HL-60 (cell line): Measurements from ENCODE around the gene PDGFC.

Experiments used
- DNase-seq, 2 experiments: peaks; one replicate each; pipeline ENCODE4 v3.0.0-alpha.2; 2010 to 2020; ENCODE audit warnings: low read depth in 1 of 2, low spot score in 1 of 2
- H3K27ac ChIP-seq: fragments of 250-450 bp; sonication (Bioruptor Pico); replicated peaks from 2 replicates; pipeline ENCODE4 v1.5.1; 2020; ENCODE audit warnings: mild to moderate bottlenecking, moderate library complexity
- H3K27me3 ChIP-seq: fragments of 250-450 bp; sonication (Bioruptor Pico); 2 replicates; pipeline ENCODE4 v1.5.1; 2021; ENCODE audit warnings: mild to moderate bottlenecking, moderate library complexity; ENCODE audit not compliant: insufficient read depth, poor library complexity, severe bottlenecking
- H3K4me3 ChIP-seq: replicated peaks from 2 replicates; pipeline ENCODE4 v1.5.1; 2011; ENCODE audit warnings: mild to moderate bottlenecking, control low read depth, low read length; ENCODE audit not compliant: insufficient read depth
- CTCF ChIP-seq: IDR thresholded peaks from one replicate; pipeline ENCODE4 v1.5.1; 2011; ENCODE audit warnings: low read length, control low read depth, inconsistent platforms; ENCODE audit not compliant: insufficient read depth
- GABPA ChIP-seq: IDR thresholded peaks from 2 replicates; pipeline ENCODE4 v1.6.1; 2012; ENCODE audit warnings: low read depth
- POLR2AphosphoS5 ChIP-seq: IDR thresholded peaks from 2 replicates; pipeline ENCODE4 v1.6.1; 2012; ENCODE audit warnings: low read depth
- SPI1 ChIP-seq: IDR thresholded peaks from 2 replicates; pipeline ENCODE4 v1.6.1; 2012; ENCODE audit warnings: low read depth, mild to moderate bottlenecking, borderline replicate concordance
- TF ChIP-seq, protein P1 (sequence below): IDR thresholded peaks from 2 replicates; pipeline ENCODE4 v1.6.1; 2012; ENCODE audit warnings: low read depth; ENCODE audit not compliant: insufficient replicate concordance

Gene PDGFC

DNA sequence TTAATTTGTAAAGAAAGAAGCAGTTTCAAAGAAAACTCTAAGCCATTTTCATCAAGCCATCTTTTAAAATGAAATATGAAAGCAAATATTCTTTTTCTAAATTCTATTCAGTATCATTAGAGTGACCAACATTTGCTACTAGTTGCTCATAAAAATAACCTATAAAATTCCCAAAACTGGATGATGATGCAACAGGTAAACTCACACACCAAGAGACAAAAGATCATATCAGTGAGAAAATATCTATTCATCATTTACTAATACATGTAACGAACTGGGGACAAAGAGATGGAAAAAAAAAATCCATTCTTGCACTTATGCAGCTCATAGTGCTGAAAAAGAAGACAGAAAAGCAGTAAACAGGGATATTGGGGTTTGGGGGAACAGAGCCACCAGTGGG is 48.1 kb downstream of the PDGFC start:
- H3K27ac ChIP-seq = no peak overlapping the region
- TF ChIP-seq POLR2AphosphoS5 (no peak), CTCF (no peak), SPI1 (no peak), GABPA (no peak)
- TF ChIP-seq, protein P1, sequence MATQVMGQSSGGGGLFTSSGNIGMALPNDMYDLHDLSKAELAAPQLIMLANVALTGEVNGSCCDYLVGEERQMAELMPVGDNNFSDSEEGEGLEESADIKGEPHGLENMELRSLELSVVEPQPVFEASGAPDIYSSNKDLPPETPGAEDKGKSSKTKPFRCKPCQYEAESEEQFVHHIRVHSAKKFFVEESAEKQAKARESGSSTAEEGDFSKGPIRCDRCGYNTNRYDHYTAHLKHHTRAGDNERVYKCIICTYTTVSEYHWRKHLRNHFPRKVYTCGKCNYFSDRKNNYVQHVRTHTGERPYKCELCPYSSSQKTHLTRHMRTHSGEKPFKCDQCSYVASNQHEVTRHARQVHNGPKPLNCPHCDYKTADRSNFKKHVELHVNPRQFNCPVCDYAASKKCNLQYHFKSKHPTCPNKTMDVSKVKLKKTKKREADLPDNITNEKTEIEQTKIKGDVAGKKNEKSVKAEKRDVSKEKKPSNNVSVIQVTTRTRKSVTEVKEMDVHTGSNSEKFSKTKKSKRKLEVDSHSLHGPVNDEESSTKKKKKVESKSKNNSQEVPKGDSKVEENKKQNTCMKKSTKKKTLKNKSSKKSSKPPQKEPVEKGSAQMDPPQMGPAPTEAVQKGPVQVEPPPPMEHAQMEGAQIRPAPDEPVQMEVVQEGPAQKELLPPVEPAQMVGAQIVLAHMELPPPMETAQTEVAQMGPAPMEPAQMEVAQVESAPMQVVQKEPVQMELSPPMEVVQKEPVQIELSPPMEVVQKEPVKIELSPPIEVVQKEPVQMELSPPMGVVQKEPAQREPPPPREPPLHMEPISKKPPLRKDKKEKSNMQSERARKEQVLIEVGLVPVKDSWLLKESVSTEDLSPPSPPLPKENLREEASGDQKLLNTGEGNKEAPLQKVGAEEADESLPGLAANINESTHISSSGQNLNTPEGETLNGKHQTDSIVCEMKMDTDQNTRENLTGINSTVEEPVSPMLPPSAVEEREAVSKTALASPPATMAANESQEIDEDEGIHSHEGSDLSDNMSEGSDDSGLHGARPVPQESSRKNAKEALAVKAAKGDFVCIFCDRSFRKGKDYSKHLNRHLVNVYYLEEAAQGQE = no peak
- no peaks in the 10 kb centered on the region for H3K27me3 ChIP-seq
- DNase-seq = no peak
- no peak overlapping the region for H3K4me3 ChIP-seq

DNA sequence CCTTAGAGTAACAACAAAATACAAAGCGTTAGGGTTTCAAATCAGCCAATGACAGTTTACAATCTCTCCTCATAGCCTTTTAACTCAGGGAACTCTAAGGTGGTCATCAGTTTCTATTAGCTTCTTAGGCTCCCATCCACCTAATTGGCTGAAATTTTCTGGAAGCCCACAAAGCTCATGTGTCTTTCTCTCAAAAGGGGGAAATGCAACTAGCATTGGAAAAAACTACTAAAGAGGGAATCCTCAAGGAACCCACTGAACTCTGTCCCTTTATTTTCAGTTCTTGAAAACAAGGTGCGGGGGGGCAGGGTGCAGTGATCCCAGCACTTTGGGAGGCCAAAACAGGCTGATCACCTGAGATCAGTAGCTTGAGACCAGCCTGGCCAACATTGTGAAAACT is 56.4 kb downstream of the PDGFC start:
- Histone ChIP-seq H3K4me3 (no peak overlapping the region), H3K27me3 (no peaks in the 10 kb centered on the region), H3K27ac (no peak overlapping the region)
- TF ChIP-seq GABPA (no peak), POLR2AphosphoS5 (no peak), CTCF (no peak), SPI1 (no peak)
- TF ChIP-seq, protein P1 = no peak
- no peak for DNase-seq

- H3K4me3 ChIP-seq = no peak overlapping the region
Measured at GRCh38 chr4:156913234-156913633, 58.4 kb downstream of the PDGFC start.

More at GRCh38 chr4:156913234-156913633, 58.4 kb downstream of the PDGFC start:
- TF ChIP-seq CTCF (no peak), SPI1 (no peak), POLR2AphosphoS5 (no peak), GABPA (no peak)
- TF ChIP-seq, protein P1 = no peak
- no peak for DNase-seq
- no peak overlapping the region for H3K27ac ChIP-seq
- no peaks in the 10 kb centered on the region for H3K27me3 ChIP-seq
